CD14-positive monocyte (primary cell): ENCODE measurements around the gene C16orf74. TPM values are rescaled to one million over a fixed set of nuclear protein-coding genes. Genes with fewer than 3 reads are reported as not detected.

ENCODE experiments used
- DNase-seq, 3 donors: peaks; one replicate each; pipeline ENCODE4 v3.0.0-alpha.2; 2011 to 2022
- H2AFZ ChIP-seq: 2 replicates; pipeline ENCODE4 v1.6.0; 2012; ENCODE audit warnings: mild to moderate bottlenecking, low read depth, low read length, inconsistent platforms; ENCODE audit not compliant: insufficient read depth, poor library complexity, severe bottlenecking
- H3K27ac ChIP-seq, 2 donors: 1 replicate in 1 of 2; 2 replicates in 1 of 2; pipeline ENCODE4 v1.5.1; 2012 to 2013; ENCODE audit warnings: low read length in 2 of 2, control low read depth in 1 of 2, inconsistent platforms in 1 of 2, low read depth in 1 of 2, mild to moderate bottlenecking in 1 of 2
- H3K27me3 ChIP-seq, 2 donors: one replicate each; pipeline versions ENCODE4 v1.6.0 to v1.6.1; 2011 to 2013; ENCODE audit warnings: low read length in 2 of 2; ENCODE audit not compliant: control insufficient read depth in 2 of 2, insufficient read depth in 2 of 2
- H3K36me3 ChIP-seq, 2 donors: replicated peaks in 1 of 2; 1 replicate in 1 of 2; 2 replicates in 1 of 2; pipeline versions ENCODE4 v1.5.1 to v1.6.1; 2012 to 2013; ENCODE audit warnings: low read length in 2 of 2, control low read depth in 1 of 2, inconsistent platforms in 1 of 2, mild to moderate bottlenecking in 1 of 2; ENCODE audit not compliant: insufficient read depth in 2 of 2, control insufficient read depth in 1 of 2
- H3K4me1 ChIP-seq, 2 donors: 1 replicate in 1 of 2; 2 replicates in 1 of 2; pipeline versions ENCODE4 v1.5.1 to v1.6.1; 2012 to 2013; ENCODE audit warnings: low read length in 2 of 2, control low read depth in 1 of 2, inconsistent platforms in 1 of 2, mild to moderate bottlenecking in 1 of 2, moderate library complexity in 1 of 2; ENCODE audit not compliant: insufficient read depth in 2 of 2, control insufficient read depth in 1 of 2
- H3K4me2 ChIP-seq: replicated peaks from 2 replicates; pipeline ENCODE3; 2012; ENCODE audit warnings: low read length, moderate library complexity, mild to moderate bottlenecking; ENCODE audit not compliant: poor library complexity, severe bottlenecking; ENCODE audit errors: extremely low read depth
- H3K4me3 ChIP-seq, 3 experiments: fragments of 200-600 bp in 1 of 3; sonication (generic) in 1 of 3; replicated peaks in 1 of 3; 1 replicate in 2 of 3; 2 replicates in 1 of 3; pipeline ENCODE4 v1.5.1; 2011 to 2013; ENCODE audit warnings: low read length in 3 of 3, mild to moderate bottlenecking in 3 of 3, control low read depth in 2 of 3, low read depth in 2 of 3, inconsistent platforms in 1 of 3, moderate library complexity in 1 of 3
- H3K79me2 ChIP-seq: 2 replicates; pipeline ENCODE4 v1.6.0; 2012; ENCODE audit warnings: mild to moderate bottlenecking, control low read depth, inconsistent platforms, low read length, moderate library complexity; ENCODE audit not compliant: insufficient read depth
- H3K9ac ChIP-seq: 2 replicates; pipeline ENCODE4 v1.6.0; 2017; ENCODE audit warnings: low read length, mild to moderate bottlenecking; ENCODE audit not compliant: insufficient read depth, poor library complexity, severe bottlenecking
- H3K9me3 ChIP-seq, 2 donors: replicated peaks in 1 of 2; 1 replicate in 1 of 2; 2 replicates in 1 of 2; pipeline versions ENCODE4 v1.5.1 to v1.6.1; 2012 to 2013; ENCODE audit warnings: low read length in 2 of 2, control low read depth in 1 of 2; ENCODE audit not compliant: control insufficient read depth in 1 of 2, insufficient read depth in 1 of 2
- H4K20me1 ChIP-seq: 2 replicates; pipeline ENCODE4 v1.6.0; 2012; ENCODE audit warnings: mild to moderate bottlenecking, low read length, control low read depth, moderate library complexity; ENCODE audit not compliant: insufficient read depth
- H3K27ac Mint-ChIP-seq, 7 donors: one replicate each; pipeline ENCODE4 v1.8.0; 2020; ENCODE audit warnings: mild to moderate bottlenecking in 7 of 7, mixed read lengths in 7 of 7, moderate library complexity in 6 of 7, inconsistent platforms in 2 of 7
- H3K27me3 Mint-ChIP-seq, 3 donors: one replicate each; pipeline ENCODE4 v1.8.0; 2021 to 2022; ENCODE audit warnings: low read depth in 3 of 3, mild to moderate bottlenecking in 3 of 3, mixed read lengths in 3 of 3, moderate library complexity in 3 of 3, inconsistent platforms in 1 of 3
- H3K36me3 Mint-ChIP-seq, 2 donors: one replicate each; pipeline ENCODE4 v1.8.0; 2020; ENCODE audit warnings: mixed read lengths in 2 of 2, inconsistent platforms in 1 of 2, mild to moderate bottlenecking in 1 of 2
- H3K4me1 Mint-ChIP-seq: one replicate; pipeline ENCODE4 v1.8.0; 2020; ENCODE audit warnings: mild to moderate bottlenecking, mixed read lengths
- H3K4me3 Mint-ChIP-seq, 2 donors: one replicate each; pipeline ENCODE4 v1.8.0; 2020; ENCODE audit warnings: mild to moderate bottlenecking in 2 of 2, mixed read lengths in 2 of 2, moderate library complexity in 1 of 2
- H3K9me3 Mint-ChIP-seq, 7 donors: one replicate each; pipeline ENCODE4 v1.8.0; 2020 to 2022; ENCODE audit warnings: mixed read lengths in 7 of 7, mild to moderate bottlenecking in 6 of 7, moderate library complexity in 6 of 7, inconsistent platforms in 2 of 7
- WGBS: methylation state at CpG from one replicate; pipeline ENCODE4 v1.1.5; 2013; ENCODE audit warnings: missing lambda C conversion rate; ENCODE audit not compliant: insufficient coverage; 5-methylcytosine and 5-hydroxymethylcytosine counted together
- intact Hi-C, 2 donors: fragments of 100-400 bp; cut with micrococcal nuclease; formaldehyde crosslinking; loops; one replicate each; pipeline versions ENCODE4 v1.15.0 to v1.15.1; 2023
- polyA plus RNA-seq, 3 donors: library from polyadenylated mRNA; depleted of rRNA in 1 of 3; unstranded in 2 of 3; stranded (reverse) in 1 of 3; fragments of 300-500 nt in 2 of 3; fragments of >200 nt in 1 of 3; fragmentation: Illumina TruSeq in 2 of 3; gene quantifications; 1 replicate in 2 of 3; 2 replicates in 1 of 3; pipeline ENCODE4 v1.2.3, GENCODE V29; 2012 to 2021
- TF ChIP-seq, protein P1 (sequence below): fragments of 200-600 bp; IDR thresholded peaks from one replicate; pipeline ENCODE4 v1.8.0; 2022; ENCODE audit warnings: antibody characterized with exemption, mild to moderate bottlenecking

C16orf74 gene
- polyA plus RNA-seq, 3 donors, result 11.3 to 26.6 (median 24.1) TPM

DNA sequence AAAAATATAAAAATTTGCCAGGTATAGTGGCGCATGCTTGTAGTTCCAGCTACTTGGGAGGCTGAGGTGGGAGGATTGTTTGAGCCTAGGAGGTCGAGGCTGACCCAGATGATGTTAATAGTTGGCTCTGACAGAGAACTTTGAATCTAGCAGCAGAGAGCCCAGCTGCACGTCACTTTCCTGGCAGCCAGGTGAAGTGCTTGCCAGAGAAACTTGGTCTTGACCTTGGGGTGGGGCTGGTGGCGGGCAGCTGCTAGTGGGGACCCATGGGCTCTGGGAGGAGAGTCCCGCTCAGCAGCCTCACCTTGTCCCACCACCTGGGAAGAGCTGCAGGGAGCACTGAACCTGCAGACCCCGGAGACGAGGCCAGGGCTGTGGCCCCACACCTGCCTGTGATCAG, 3.1 kb upstream of the C16orf74 start:
- no peak overlapping the region for H3K4me2 ChIP-seq
- 88% methylated on average over 5 of the region's 7 CpGs for WGBS
- intact Hi-C loops, result no loop called here
- H3K9me3 Mint-ChIP-seq, result peaks cover 0 to 2% (median 0%) of the 10 kb centered on the region in 7 donors
- H4K20me1 ChIP-seq, result no peaks in the 10 kb centered on the region
- H3K4me1 Mint-ChIP-seq, result peaks cover 42% of the 10 kb centered on the region
- peaks cover 15 to 35% (median 19%) of the 10 kb centered on the region in 3 donors for H3K27me3 Mint-ChIP-seq
- no peak overlapping the region for H3K4me3 Mint-ChIP-seq
- peaks cover 5% of the 10 kb centered on the region for H3K79me2 ChIP-seq
- no peaks in the 10 kb centered on the region for H3K9me3 ChIP-seq
- no peak overlapping the region for H3K4me3 ChIP-seq
- H2AFZ ChIP-seq, result no peak overlapping the region
- H3K27ac Mint-ChIP-seq, result no peak overlapping the region
- peaks cover 0 to 2% of the 10 kb centered on the region in 2 donors for H3K36me3 Mint-ChIP-seq
- no peak for DNase-seq
- H3K4me1 ChIP-seq, result peaks cover 30 to 53% of the 10 kb centered on the region in 2 donors
- H3K36me3 ChIP-seq, result no peaks in the 10 kb centered on the region
- TF ChIP-seq, protein P1, sequence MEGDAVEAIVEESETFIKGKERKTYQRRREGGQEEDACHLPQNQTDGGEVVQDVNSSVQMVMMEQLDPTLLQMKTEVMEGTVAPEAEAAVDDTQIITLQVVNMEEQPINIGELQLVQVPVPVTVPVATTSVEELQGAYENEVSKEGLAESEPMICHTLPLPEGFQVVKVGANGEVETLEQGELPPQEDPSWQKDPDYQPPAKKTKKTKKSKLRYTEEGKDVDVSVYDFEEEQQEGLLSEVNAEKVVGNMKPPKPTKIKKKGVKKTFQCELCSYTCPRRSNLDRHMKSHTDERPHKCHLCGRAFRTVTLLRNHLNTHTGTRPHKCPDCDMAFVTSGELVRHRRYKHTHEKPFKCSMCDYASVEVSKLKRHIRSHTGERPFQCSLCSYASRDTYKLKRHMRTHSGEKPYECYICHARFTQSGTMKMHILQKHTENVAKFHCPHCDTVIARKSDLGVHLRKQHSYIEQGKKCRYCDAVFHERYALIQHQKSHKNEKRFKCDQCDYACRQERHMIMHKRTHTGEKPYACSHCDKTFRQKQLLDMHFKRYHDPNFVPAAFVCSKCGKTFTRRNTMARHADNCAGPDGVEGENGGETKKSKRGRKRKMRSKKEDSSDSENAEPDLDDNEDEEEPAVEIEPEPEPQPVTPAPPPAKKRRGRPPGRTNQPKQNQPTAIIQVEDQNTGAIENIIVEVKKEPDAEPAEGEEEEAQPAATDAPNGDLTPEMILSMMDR, result no peak
- no peak overlapping the region for H3K9ac ChIP-seq
- H3K27ac ChIP-seq, result no peak overlapping the region
- H3K27me3 ChIP-seq, result peaks cover 0 to 9% of the 10 kb centered on the region in 2 donors

GRCh38 chr16:85753559-85753958, 2.7 kb upstream of the C16orf74 start:
- Histone ChIP-seq H3K36me3 (no peaks in the 10 kb centered on the region), H4K20me1 (no peaks in the 10 kb centered on the region), H2AFZ (no peak overlapping the region), H3K9me3 (no peaks in the 10 kb centered on the region), H3K9ac (no peak overlapping the region), H3K27ac (no peak overlapping the region), H3K4me3 (no peak overlapping the region), H3K4me1 (peaks cover 26 to 49% of the 10 kb centered on the region in 2 donors), H3K79me2 (peaks cover 6% of the 10 kb centered on the region), H3K27me3 (peaks cover 0 to 9% of the 10 kb centered on the region in 2 donors), H3K4me2 (no peak overlapping the region)
- peaks cover 0 to 2% (median 0%) of the 10 kb centered on the region in 7 donors for H3K9me3 Mint-ChIP-seq
- WGBS, result 100% methylated on average over 2 of the region's 6 CpGs
- H3K27me3 Mint-ChIP-seq, result peaks cover 15 to 35% (median 19%) of the 10 kb centered on the region in 3 donors
- peak overlapping the region in 1 of 2 donors; percentile 21 for H3K4me3 Mint-ChIP-seq
- no peak for DNase-seq
- peaks cover 38% of the 10 kb centered on the region for H3K4me1 Mint-ChIP-seq
- H3K27ac Mint-ChIP-seq, result no peak overlapping the region
- TF ChIP-seq, protein P1, result no peak
- H3K36me3 Mint-ChIP-seq, result peaks cover 0 to 2% of the 10 kb centered on the region in 2 donors
- intact Hi-C loops, result no loop called here
